HUDEP-2 (cell line): ENCODE data around the gene WWOX.

Experiments used
- DNase-seq, 76 experiments: peaks; one replicate each; lab custom pipeline; 2025; ENCODE audit not compliant: unreplicated experiment in 76 of 76; lab: John Stamatoyannopoulos, UW

The WWOX gene

GRCh38 chr16:78737630-78738029, 638.2 kb downstream of the WWOX start:
- no peak for DNase-seq

GRCh38 chr16:78738557-78738956, 639.1 kb downstream of the WWOX start:
- DNase-seq, result no peak

GRCh38 chr16:78740269-78740668, 640.8 kb downstream of the WWOX start:
- DNase-seq, result no peak

GRCh38 chr16:78742501-78743283, 643.2 kb downstream of the WWOX start:
- DNase-seq, result peak in 45 of 76 experiments; percentile 1 to 68 (median 24)

GRCh38 chr16:78743556-78743955, 644.1 kb downstream of the WWOX start:
- no peak for DNase-seq

GRCh38 chr16:78744099-78744498, 644.6 kb downstream of the WWOX start:
- no peak for DNase-seq

GRCh38 chr16:78744796-78745107, 645.3 kb downstream of the WWOX start:
- DNase-seq, result no peak

- no peak for DNase-seq
Measured at GRCh38 chr16:78745108-78746019, 645.9 kb downstream of the WWOX start.

- no peak for DNase-seq
Measured at GRCh38 chr16:78746718-78747117, 647.3 kb downstream of the WWOX start.

- DNase-seq, result no peak
Measured at GRCh38 chr16:78748220-78748929, 648.9 kb downstream of the WWOX start.

GRCh38 chr16:78749745-78750268, 650.4 kb downstream of the WWOX start:
- no peak for DNase-seq

- no peak for DNase-seq
Measured at GRCh38 chr16:78750611-78751010, 651.2 kb downstream of the WWOX start.

GRCh38 chr16:78751601-78752000, 652.1 kb downstream of the WWOX start:
- DNase-seq, result no peak

- no peak for DNase-seq
Measured at GRCh38 chr16:78754713-78755112, 655.3 kb downstream of the WWOX start.

- DNase-seq, result no peak
Measured at GRCh38 chr16:78755751-78756661, 656.6 kb downstream of the WWOX start.

- no peak for DNase-seq
Measured at GRCh38 chr16:78759596-78759995, 660.1 kb downstream of the WWOX start.

GRCh38 chr16:78760611-78761010, 661.2 kb downstream of the WWOX start:
- DNase-seq, result no peak

GRCh38 chr16:78761427-78761826, 662.0 kb downstream of the WWOX start:
- DNase-seq, result no peak

- DNase-seq, result no peak
Measured at GRCh38 chr16:78762222-78762621, 662.8 kb downstream of the WWOX start.

- no peak for DNase-seq
Measured at GRCh38 chr16:78763821-78764440, 664.5 kb downstream of the WWOX start.
